Activated CD4-positive, alpha-beta T cell treated with anti-CD3 and anti-CD28 coated beads for 24 hours (primary cell): ENCODE data around the gene MKNK2.

Experiments
- DNase-seq, 2 donors: peaks; one replicate each; pipeline ENCODE4 v3.0.0-alpha.2; 2020; ENCODE audit warnings: low read depth in 2 of 2

Gene MKNK2

GRCh38 chr19:2032296-2032941 lies 18.6 kb downstream of the MKNK2 start:
- no peak for DNase-seq

- no peak for DNase-seq
Measured at GRCh38 chr19:2027361-2027760, 23.7 kb downstream of the MKNK2 start.

GRCh38 chr19:2026770-2027169 lies 24.3 kb downstream of the MKNK2 start:
- DNase-seq = no peak

- no peak for DNase-seq
Measured at GRCh38 chr19:2022289-2022688, 28.8 kb downstream of the MKNK2 start.

- no peak for DNase-seq
Measured at GRCh38 chr19:2021453-2022140, 29.4 kb downstream of the MKNK2 start.

GRCh38 chr19:2018752-2019151 lies 32.3 kb downstream of the MKNK2 start:
- DNase-seq = no peak

GRCh38 chr19:2016041-2016807 lies 34.8 kb downstream of the MKNK2 start:
- peak in 1 of 2 donors; percentile 39 for DNase-seq

- peak; percentile 43 to 56 for DNase-seq
Measured at GRCh38 chr19:2015608-2015950, 35.5 kb downstream of the MKNK2 start, which contains the start of gene BTBD2. Gene BTBD2, minus strand, starts transcription at chr19:2015714. Its CDS starts 11 bp downstream, at chr19:2015703.

GRCh38 chr19:2014731-2015607 lies 36.1 kb downstream of the MKNK2 start:
- DNase-seq = no peak

GRCh38 chr19:2014131-2014571 lies 36.9 kb downstream of the MKNK2 start:
- no peak for DNase-seq

- DNase-seq = no peak
Measured at GRCh38 chr19:2013683-2013961, 37.4 kb downstream of the MKNK2 start.

GRCh38 chr19:2012941-2013682 lies 37.9 kb downstream of the MKNK2 start:
- no peak for DNase-seq

- no peak for DNase-seq
Measured at GRCh38 chr19:2011169-2011568, 39.9 kb downstream of the MKNK2 start.

- no peak for DNase-seq
Measured at GRCh38 chr19:2010135-2010668, 40.8 kb downstream of the MKNK2 start.

- DNase-seq = no peak
Measured at GRCh38 chr19:2003874-2004273, 47.2 kb downstream of the MKNK2 start.

- no peak for DNase-seq
Measured at GRCh38 chr19:1999856-2000515, 51.1 kb downstream of the MKNK2 start.

- no peak for DNase-seq
Measured at GRCh38 chr19:1998712-1999708, 52.0 kb downstream of the MKNK2 start.

- DNase-seq = no peak
Measured at GRCh38 chr19:1997353-1998233, 53.5 kb downstream of the MKNK2 start.
